ENCODE results near the gene INSM1. TPM values are rescaled to one million over a fixed set of nuclear protein-coding genes. Genes with fewer than 3 reads are reported as not detected.
A peak's percentile ranks its signal among the peaks of the same experiment; 100 is the strongest.

The INSM1 gene
- total RNA-seq (2021; ENCODE audit: unreplicated experiment) (0.05 TPM), Bru-seq, nascent RNA (percentile 15 among the genes with signal in this experiment), BruChase-seq, experiment 1, labeled RNA remaining after a 2-hour chase (not detected), BruChase-seq, experiment 2, labeled RNA remaining after a 6-hour chase (percentile 16 among the genes with signal in this experiment)
- not detected for polyA plus RNA-seq (2012; ENCODE audit: insufficient read length)
- long read RNA-seq = 0 reads

- ATAC-seq (no peak), DNase-seq (ENCODE audit: low read depth, low spot score) (no peak)
- ChIA-PET CTCF (no interaction called here), POLR2A (no interaction called here)
- no peak within 1 kb of the TSS for H3K27ac ChIP-seq (ENCODE audit: low read length)
- TF ChIP-seq TCF7L2 (IDR thresholded peaks at IDR 0.05; ENCODE audit: low read depth, low read length) = no peak
- TF ChIP-seq SIN3A (IDR thresholded peaks at IDR 0.05; ENCODE audit: borderline replicate concordance, insufficient read depth, low read depth, low read length) = no peak
- no peak for TF ChIP-seq POLR2AphosphoS5 (IDR thresholded peaks at IDR 0.05; ENCODE audit: low read depth, low read length)
- H3K9me3 ChIP-seq (ENCODE audit: control insufficient read depth, insufficient read depth, low read depth, low read length) = no peaks in the 10 kb centered on the region
- peaks cover 39% of the 10 kb centered on the region for H3K27me3 ChIP-seq (ENCODE audit: control insufficient read depth, insufficient read depth, low read length)
- in situ Hi-C loops (cut with HindIII; ENCODE audit: low pct_unique_long_range_greater_than_20kb, low sequenced_read_pairs) = no loop called here
- peak within 1 kb of the TSS; percentile 18 to 30 for H3K4me3 ChIP-seq (ENCODE audit: low read depth in 2 of 2, low read length in 2 of 2)
- intact Hi-C loops (cut with micrococcal nuclease; ENCODE audit: unreplicated experiment) = loop anchor here (10.0 kb wide), 1 partner anchor 283 kb away; no protein-coding TSS in a partner anchor
- no peaks in the 10 kb centered on the region for H3K36me3 ChIP-seq (ENCODE audit: control insufficient read depth, insufficient read depth, low read length)
- H3K4me1 ChIP-seq (ENCODE audit: control insufficient read depth, insufficient read depth, low read length) = peaks cover 3% of the 10 kb centered on the region
- BruUV-seq (replicated peaks) = no TSS peak
Measured at GRCh38 chr20:20367575-20368417, at the start of gene INSM1. Gene INSM1, plus strand, starts transcription at chr20:20368104. Its CDS starts 164 bp downstream, at chr20:20368268.

DNA sequence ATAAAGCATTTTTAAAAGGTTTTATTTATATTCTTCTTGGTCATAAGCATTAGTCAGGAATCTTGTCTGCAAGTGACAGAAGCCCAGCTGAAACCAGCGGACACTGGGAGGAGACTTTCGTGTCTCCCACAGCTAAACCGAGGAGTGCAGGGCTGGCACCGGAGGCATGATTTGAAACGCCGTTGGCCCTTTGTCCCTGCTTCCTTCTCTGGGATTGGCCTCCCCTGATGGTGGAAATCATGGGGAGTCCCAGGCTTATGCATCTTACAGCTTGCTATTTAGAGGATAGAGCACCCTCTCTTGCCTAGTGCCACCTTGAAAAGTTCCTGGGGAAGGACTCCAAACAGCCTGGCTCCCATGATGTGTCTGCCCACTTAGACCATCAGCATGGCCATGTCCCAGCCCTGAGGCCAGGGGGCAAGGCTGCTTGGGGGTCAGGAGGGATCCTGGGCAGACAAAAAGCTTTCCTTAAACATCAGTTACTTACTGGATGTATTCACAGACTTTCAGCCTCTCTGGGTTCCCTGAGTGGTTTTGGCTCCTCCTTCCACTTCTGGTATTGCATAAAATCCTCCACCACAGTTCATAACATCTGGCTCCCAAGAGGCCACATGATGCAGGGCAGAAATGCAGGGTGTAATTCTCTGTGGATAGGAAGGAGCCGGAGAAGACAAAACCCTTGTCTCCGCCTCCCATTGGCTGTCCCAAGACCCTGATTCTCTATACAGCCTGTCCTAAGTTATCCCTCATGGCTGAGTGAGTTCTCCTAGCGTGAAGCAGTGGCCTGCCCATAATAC lies 49.3 kb upstream of the INSM1 start:
- Histone ChIP-seq H3K27ac (ENCODE audit: low read length) (no peak overlapping the region), H3K4me1 (ENCODE audit: control insufficient read depth, insufficient read depth, low read length) (no peaks in the 10 kb centered on the region), H3K4me3 (ENCODE audit: low read depth in 2 of 2, low read length in 2 of 2) (no peak overlapping the region), H3K9me3 (ENCODE audit: control insufficient read depth, insufficient read depth, low read depth, low read length) (no peaks in the 10 kb centered on the region), H3K36me3 (ENCODE audit: control insufficient read depth, insufficient read depth, low read length) (no peaks in the 10 kb centered on the region), H3K27me3 (ENCODE audit: control insufficient read depth, insufficient read depth, low read length) (no peaks in the 10 kb centered on the region)
- no peak for TF ChIP-seq POLR2AphosphoS5 (IDR thresholded peaks at IDR 0.05; ENCODE audit: low read depth, low read length)
- CTCF ChIA-PET = no interaction called here
- BruUV-seq (replicated peaks) = no TSS peak
- DNase-seq (ENCODE audit: low read depth, low spot score) (no peak), ATAC-seq (no peak)
- POLR2A ChIA-PET = no interaction called here
- intact Hi-C loops (cut with micrococcal nuclease; ENCODE audit: unreplicated experiment) (no loop called here), in situ Hi-C loops (cut with HindIII; ENCODE audit: low pct_unique_long_range_greater_than_20kb, low sequenced_read_pairs) (no loop called here)

DNA sequence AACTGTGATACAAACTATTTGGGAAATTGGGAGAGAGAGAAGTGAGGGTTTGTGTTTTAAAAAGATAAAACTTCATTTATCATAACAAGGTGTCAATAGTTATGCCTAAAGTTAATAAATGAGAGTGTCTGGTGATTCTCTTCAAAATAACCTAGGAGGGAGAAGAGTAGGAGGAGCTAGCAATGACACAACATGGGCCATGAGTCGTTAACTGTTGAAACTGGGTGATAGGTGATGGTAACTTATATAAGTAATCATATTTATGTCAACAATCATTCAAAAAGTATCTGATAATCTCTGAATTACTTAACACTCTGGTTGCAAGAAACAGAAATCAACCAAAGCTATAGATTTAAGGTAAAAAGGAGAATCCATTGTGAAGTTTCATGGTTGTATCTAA lies 46.8 kb upstream of the INSM1 start:
- BruUV-seq (replicated peaks) = no TSS peak

More for the DNA sequence above, 46.8 kb upstream of the INSM1 start:
- TF ChIP-seq REST (IDR thresholded peaks at IDR 0.05; ENCODE audit: insufficient read depth in 1 of 2, low read depth in 2 of 2, low read length in 1 of 2) (no peak), POLR2AphosphoS5 (IDR thresholded peaks at IDR 0.05; ENCODE audit: low read depth, low read length) (no peak), CTCF (IDR thresholded peaks at IDR 0.05) (no peak)
- DNase-seq (ENCODE audit: low read depth, low spot score) (no peak), ATAC-seq (no peak)
- intact Hi-C loops (cut with micrococcal nuclease; ENCODE audit: unreplicated experiment) (no loop called here), in situ Hi-C loops (cut with HindIII; ENCODE audit: low pct_unique_long_range_greater_than_20kb, low sequenced_read_pairs) (no loop called here)
- no peaks in the 10 kb centered on the region for H3K36me3 ChIP-seq (ENCODE audit: control insufficient read depth, insufficient read depth, low read length)
- ChIA-PET CTCF (no interaction called here), POLR2A (no interaction called here)
- H3K4me3 ChIP-seq (ENCODE audit: low read depth in 2 of 2, low read length in 2 of 2) = no peak overlapping the region
- no peaks in the 10 kb centered on the region for H3K27me3 ChIP-seq (ENCODE audit: control insufficient read depth, insufficient read depth, low read length)
- no peak overlapping the region for H3K27ac ChIP-seq (ENCODE audit: low read length)
- no peaks in the 10 kb centered on the region for H3K4me1 ChIP-seq (ENCODE audit: control insufficient read depth, insufficient read depth, low read length)
- no peaks in the 10 kb centered on the region for H3K9me3 ChIP-seq (ENCODE audit: control insufficient read depth, insufficient read depth, low read depth, low read length)
